GM12874 (cell line): ENCODE results near the gene PIGU.

Experiments used
- TF ChIP-seq, protein P1 (sequence below): IDR thresholded peaks from 2 replicates; pipeline ENCODE4 v1.5.1; 2011; ENCODE audit warnings: low read depth, mild to moderate bottlenecking, control low read depth, low read length, moderate library complexity; ENCODE audit not compliant: insufficient read depth

The PIGU gene

GRCh38 chr20:34532320-34532719 lies 144.6 kb downstream of the PIGU start:
- TF ChIP-seq, protein P1, sequence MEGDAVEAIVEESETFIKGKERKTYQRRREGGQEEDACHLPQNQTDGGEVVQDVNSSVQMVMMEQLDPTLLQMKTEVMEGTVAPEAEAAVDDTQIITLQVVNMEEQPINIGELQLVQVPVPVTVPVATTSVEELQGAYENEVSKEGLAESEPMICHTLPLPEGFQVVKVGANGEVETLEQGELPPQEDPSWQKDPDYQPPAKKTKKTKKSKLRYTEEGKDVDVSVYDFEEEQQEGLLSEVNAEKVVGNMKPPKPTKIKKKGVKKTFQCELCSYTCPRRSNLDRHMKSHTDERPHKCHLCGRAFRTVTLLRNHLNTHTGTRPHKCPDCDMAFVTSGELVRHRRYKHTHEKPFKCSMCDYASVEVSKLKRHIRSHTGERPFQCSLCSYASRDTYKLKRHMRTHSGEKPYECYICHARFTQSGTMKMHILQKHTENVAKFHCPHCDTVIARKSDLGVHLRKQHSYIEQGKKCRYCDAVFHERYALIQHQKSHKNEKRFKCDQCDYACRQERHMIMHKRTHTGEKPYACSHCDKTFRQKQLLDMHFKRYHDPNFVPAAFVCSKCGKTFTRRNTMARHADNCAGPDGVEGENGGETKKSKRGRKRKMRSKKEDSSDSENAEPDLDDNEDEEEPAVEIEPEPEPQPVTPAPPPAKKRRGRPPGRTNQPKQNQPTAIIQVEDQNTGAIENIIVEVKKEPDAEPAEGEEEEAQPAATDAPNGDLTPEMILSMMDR = no peak

- TF ChIP-seq, protein P1 = no peak
These were observed 145.2 kb downstream of the PIGU start for GRCh38 chr20:34531608-34532265.

DNA sequence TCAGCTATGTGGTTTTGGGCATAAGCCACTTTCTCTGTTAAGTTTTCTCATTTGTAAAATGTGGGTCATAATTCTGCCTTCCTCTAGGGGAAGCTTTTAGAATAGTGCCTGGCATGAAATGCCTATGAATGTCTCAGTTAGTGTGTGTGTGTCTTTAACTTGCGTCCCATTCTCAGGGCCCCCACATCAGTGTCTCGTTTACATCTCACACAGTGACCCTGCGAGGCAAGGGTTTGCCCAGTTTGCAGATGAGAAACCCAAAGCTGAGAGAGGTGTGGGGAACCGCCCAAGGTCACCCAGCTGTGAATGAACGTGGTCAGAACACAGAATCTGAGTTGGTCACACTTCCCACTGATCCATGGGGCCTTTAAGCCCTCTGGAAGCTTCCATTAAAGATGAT lies 146.6 kb downstream of the PIGU start:
- TF ChIP-seq, protein P1 = no peak

- TF ChIP-seq, protein P1 = no peak
These were observed 147.2 kb downstream of the PIGU start for GRCh38 chr20:34529742-34530141.

DNA sequence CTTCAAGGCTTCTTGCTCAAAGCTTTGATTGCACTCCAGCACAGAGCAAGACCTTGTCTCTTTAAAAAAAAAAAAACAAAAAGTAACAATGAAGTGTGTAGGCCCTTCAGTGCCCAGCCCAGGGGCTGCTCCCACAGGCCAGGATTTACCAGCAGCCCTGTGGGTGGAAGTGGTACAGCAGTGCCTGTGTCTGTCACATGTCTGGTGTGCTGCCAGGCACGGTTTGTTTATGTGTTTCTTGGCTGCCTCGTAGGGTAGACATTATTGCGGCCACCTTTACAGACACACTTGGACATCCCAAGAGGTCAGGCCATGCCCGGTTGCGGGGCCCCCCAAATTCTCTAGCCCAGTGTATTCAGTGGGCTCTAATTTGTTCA lies 148.0 kb downstream of the PIGU start:
- TF ChIP-seq, protein P1 = no peak

DNA sequence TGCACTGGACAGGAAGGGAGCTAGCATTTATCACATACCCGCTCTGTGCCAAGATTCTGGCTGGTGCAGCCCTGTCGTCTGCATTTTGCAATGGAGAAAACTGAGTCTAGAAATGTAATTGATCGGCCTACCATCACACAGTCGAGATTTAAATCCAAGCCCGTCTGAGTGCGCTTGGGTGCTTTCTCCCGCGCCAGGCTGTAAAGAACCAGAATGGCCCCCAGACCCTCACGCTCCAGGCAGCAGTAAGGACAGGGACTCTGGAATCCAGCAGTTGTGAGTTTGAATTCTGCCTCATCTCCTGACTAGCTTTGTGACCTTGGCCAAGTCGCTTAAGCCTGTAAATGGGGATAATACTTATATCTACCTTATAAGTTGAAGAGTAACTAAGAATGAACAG lies 149.9 kb downstream of the PIGU start:
- TF ChIP-seq, protein P1 = no peak

DNA sequence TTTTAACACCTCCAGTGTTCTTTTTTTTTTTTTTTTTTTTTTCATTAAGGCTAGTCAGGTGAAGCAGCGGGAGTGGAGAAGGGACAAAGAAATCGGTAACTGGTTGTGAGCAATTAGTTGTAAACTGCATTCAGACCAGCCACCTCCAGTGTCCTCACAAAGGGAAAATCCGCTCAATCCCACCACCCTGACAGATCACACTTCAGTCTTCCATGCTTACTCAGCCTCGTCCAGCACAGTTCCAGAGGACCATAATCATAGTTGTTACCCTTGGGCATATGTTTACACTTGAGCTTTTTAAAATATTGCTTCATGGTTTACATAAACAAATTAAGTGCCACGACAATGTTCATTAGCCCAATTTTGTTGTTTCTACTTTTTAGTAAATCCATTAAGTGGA lies 150.4 kb downstream of the PIGU start:
- TF ChIP-seq, protein P1 = no peak
